Measurements from ENCODE around the gene EDAR.

DNA sequence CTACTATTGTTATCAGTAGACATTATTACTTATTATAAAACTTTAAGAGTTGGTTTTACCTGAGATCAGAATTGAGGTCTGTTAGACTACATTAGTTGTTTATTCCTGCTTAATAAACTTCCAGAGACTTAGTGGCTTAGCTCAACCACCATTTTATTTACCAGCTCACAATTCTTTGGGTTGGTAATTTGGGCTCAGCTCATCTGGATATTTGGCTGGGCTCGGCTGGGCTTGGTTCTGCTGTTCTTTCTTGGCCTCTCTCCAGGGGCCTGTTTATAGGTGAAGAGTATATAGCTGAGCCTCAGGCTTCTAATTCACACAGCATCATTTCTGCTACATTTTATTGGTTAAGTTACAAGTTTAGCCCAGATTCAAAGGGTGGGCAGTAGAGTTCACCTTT is 134.5 kb downstream of the EDAR start:
- TF ChIP-seq, protein P1, sequence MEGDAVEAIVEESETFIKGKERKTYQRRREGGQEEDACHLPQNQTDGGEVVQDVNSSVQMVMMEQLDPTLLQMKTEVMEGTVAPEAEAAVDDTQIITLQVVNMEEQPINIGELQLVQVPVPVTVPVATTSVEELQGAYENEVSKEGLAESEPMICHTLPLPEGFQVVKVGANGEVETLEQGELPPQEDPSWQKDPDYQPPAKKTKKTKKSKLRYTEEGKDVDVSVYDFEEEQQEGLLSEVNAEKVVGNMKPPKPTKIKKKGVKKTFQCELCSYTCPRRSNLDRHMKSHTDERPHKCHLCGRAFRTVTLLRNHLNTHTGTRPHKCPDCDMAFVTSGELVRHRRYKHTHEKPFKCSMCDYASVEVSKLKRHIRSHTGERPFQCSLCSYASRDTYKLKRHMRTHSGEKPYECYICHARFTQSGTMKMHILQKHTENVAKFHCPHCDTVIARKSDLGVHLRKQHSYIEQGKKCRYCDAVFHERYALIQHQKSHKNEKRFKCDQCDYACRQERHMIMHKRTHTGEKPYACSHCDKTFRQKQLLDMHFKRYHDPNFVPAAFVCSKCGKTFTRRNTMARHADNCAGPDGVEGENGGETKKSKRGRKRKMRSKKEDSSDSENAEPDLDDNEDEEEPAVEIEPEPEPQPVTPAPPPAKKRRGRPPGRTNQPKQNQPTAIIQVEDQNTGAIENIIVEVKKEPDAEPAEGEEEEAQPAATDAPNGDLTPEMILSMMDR (IDR thresholded peaks at IDR 0.05 in 4 of 5, conservative IDR thresholded peaks at IDR 0.05 in 1 of 5), result no peak
- TF ChIP-seq POLR2A (IDR thresholded peaks at IDR 0.05), result no peak

Data from gastrocnemius medialis (tissue), 4 donors.